Cardiac muscle cell (in vitro differentiated cells and primary cell): ENCODE results near the gene GALK1. TPM values are rescaled to one million over a fixed set of nuclear protein-coding genes. Genes with fewer than 3 reads are reported as not detected.

Experiments used
- DNase-seq, 2 donors: peaks; one replicate each; pipeline versions ENCODE4 v3.0.0 to v3.0.0-alpha.2; 2010 to 2017; ENCODE audit warnings: low read depth in 1 of 2, low spot score in 1 of 2
- H3K27ac ChIP-seq: fragments of 200-600 bp; sonication (generic); 2 replicates; pipeline ENCODE4 v1.5.1; 2016
- H3K27me3 ChIP-seq: fragments of 200-600 bp; sonication (generic); 2 replicates; pipeline ENCODE4 v1.6.0; 2016; ENCODE audit warnings: control low read depth
- H3K36me3 ChIP-seq: fragments of 200-600 bp; sonication (generic); 2 replicates; pipeline ENCODE4 v1.5.1; 2016; ENCODE audit warnings: control low read depth
- H3K4me1 ChIP-seq: fragments of 200-600 bp; sonication (generic); 2 replicates; pipeline ENCODE4 v1.8.1; 2017; ENCODE audit warnings: low read depth, mild to moderate bottlenecking, mixed run types
- H3K4me3 ChIP-seq: fragments of 200-600 bp; sonication (generic); 2 replicates; pipeline ENCODE4 v1.5.1; 2016; ENCODE audit warnings: mild to moderate bottlenecking
- H3K9me3 ChIP-seq: fragments of 200-600 bp; sonication (generic); 2 replicates; pipeline ENCODE4 v1.5.1; 2017; ENCODE audit warnings: low read depth, mild to moderate bottlenecking, control low read depth
- polyA plus RNA-seq: library from polyadenylated mRNA; unstranded; fragments of >200 nt; fragmentation: Nextera tagmentation; extraction: Ambion mirVana; gene quantifications from 2 replicates; pipeline ENCODE4 v1.2.1, GENCODE V29; 2016
- total RNA-seq: library from RNA; depleted of rRNA; stranded (reverse); fragments of >200 nt; gene quantifications from 2 replicates; pipeline ENCODE4 v1.2.3, GENCODE V29; 2016
- TF ChIP-seq, protein P1 (sequence below): IDR thresholded peaks from 2 replicates; pipeline ENCODE4 v1.5.1; 2012; ENCODE audit warnings: low read depth, mild to moderate bottlenecking, low read length

Gene GALK1
- total and polyA plus RNA-seq, 2 experiments from 2014 or later = 42.4 to 54.0 TPM

DNA sequence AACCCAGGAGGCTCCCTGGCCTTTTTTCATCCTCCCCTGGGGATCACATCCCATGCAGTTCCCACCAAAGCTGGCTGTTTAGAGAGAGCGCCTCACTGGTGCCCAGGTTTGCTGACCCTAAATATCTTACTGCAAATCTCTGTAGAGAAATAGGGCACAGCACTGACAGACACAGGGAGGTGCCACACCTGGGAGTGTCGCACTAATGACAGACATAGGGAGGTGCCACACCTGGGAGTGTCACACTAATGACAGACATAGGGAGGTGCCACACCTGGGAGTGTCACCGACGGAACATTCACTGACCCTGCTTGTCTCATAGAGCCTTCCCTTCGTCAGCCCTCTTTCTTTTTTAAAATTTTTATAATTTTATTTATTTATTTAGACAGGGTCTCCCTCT lies 45.2 kb upstream of the GALK1 start:
- no peak for DNase-seq
- Histone ChIP-seq H3K36me3 (peaks cover 39% of the 10 kb centered on the region), H3K27ac (peak overlapping the region; percentile 90), H3K27me3 (no peaks in the 10 kb centered on the region), H3K4me1 (peaks cover 14% of the 10 kb centered on the region), H3K9me3 (no peaks in the 10 kb centered on the region), H3K4me3 (no peak overlapping the region)
- TF ChIP-seq, protein P1, sequence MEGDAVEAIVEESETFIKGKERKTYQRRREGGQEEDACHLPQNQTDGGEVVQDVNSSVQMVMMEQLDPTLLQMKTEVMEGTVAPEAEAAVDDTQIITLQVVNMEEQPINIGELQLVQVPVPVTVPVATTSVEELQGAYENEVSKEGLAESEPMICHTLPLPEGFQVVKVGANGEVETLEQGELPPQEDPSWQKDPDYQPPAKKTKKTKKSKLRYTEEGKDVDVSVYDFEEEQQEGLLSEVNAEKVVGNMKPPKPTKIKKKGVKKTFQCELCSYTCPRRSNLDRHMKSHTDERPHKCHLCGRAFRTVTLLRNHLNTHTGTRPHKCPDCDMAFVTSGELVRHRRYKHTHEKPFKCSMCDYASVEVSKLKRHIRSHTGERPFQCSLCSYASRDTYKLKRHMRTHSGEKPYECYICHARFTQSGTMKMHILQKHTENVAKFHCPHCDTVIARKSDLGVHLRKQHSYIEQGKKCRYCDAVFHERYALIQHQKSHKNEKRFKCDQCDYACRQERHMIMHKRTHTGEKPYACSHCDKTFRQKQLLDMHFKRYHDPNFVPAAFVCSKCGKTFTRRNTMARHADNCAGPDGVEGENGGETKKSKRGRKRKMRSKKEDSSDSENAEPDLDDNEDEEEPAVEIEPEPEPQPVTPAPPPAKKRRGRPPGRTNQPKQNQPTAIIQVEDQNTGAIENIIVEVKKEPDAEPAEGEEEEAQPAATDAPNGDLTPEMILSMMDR = no peak

DNA sequence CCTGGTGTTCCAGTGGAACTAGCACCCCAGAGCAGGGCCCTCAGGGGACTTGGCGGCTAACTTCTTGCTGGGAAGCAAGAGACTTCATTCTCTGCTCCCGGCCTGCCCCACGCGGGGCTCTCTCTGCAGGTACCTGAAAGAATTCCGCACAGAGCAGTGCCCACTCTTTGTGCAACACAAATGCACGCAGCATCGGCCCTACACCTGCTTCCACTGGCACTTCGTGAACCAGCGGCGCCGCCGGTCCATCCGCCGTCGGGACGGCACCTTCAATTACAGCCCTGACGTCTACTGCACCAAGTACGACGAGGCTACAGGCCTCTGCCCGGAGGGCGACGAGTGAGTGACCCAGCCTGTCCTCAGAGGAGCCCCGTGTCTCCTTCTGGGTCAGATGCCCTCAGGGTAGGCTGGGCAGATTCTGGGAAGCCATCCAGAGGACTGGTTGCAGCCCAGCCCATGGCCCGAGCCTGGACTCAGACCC lies 44.7 kb upstream of the GALK1 start:
- H3K4me1 ChIP-seq = peaks cover 14% of the 10 kb centered on the region
- no peak for DNase-seq
- TF ChIP-seq, protein P1 = no peak
- no peak overlapping the region for H3K4me3 ChIP-seq
- H3K36me3 ChIP-seq = peaks cover 34% of the 10 kb centered on the region
- no peaks in the 10 kb centered on the region for H3K27me3 ChIP-seq
- no peaks in the 10 kb centered on the region for H3K9me3 ChIP-seq
- peak overlapping the region; percentile 90 for H3K27ac ChIP-seq

DNA sequence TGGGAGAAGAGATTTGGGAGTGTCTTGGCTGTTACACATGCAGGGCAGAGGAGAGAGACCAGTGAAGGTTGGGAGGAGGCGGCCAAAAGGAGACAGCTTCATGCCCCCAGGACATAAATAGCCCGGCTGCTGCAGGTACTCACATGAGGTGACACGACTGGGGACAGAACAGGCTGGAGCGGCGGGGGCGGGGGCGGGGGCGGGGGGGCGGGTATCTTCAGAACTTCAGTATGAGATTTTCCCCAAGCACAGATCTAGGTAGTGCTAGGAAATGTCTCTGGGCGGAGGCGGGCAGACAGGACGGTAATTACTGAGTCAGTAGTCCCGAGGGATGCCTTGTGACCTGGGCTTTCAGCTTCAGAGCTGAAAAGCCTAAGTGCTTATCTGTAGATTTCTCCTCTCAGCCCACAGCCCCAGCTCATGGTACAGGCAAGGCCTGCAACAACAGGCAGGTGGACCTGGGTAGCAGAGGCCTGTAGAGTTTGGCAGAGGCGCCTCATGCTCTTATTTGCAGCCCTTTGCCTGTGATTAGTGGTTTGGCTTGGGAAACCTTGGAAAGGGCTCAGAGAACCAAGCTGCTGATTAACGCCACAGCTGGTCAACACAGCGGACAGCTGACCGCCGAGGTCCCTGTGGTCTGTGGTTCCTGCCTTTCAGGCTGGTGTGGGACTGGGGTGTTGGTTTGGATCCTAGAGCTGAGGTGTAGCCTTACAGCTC lies 44.1 kb upstream of the GALK1 start:
- H3K4me1 ChIP-seq = peaks cover 14% of the 10 kb centered on the region
- peak overlapping the region; percentile 90 for H3K27ac ChIP-seq
- TF ChIP-seq, protein P1 = no peak
- H3K27me3 ChIP-seq = no peaks in the 10 kb centered on the region
- peak; percentile 46 to 77 for DNase-seq
- H3K4me3 ChIP-seq = no peak overlapping the region
- H3K36me3 ChIP-seq = peaks cover 30% of the 10 kb centered on the region
- no peaks in the 10 kb centered on the region for H3K9me3 ChIP-seq

DNA sequence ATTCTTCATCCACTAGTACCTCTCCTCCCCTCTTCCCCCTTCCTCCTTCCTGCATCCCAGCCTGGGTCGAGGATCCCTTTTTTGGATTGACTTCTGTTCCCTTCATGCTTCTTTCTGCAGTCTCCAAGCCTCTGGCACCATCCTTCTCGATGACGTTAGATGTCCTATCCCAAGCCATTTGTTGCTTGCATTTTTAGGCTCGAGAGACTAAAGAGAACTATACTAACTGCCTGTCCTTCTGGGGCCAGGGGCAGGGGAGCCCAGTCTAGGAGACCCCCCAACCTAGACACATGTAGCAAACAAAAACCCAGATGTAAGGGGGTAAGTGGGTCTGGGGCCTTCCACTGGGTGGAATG lies 43.5 kb upstream of the GALK1 start:
- H3K4me3 ChIP-seq = no peak overlapping the region
- TF ChIP-seq, protein P1 = no peak
- no peaks in the 10 kb centered on the region for H3K9me3 ChIP-seq
- H3K27me3 ChIP-seq = no peaks in the 10 kb centered on the region
- peak overlapping the region; percentile 90 for H3K27ac ChIP-seq
- peaks cover 24% of the 10 kb centered on the region for H3K36me3 ChIP-seq
- H3K4me1 ChIP-seq = peaks cover 14% of the 10 kb centered on the region
- DNase-seq = no peak

DNA sequence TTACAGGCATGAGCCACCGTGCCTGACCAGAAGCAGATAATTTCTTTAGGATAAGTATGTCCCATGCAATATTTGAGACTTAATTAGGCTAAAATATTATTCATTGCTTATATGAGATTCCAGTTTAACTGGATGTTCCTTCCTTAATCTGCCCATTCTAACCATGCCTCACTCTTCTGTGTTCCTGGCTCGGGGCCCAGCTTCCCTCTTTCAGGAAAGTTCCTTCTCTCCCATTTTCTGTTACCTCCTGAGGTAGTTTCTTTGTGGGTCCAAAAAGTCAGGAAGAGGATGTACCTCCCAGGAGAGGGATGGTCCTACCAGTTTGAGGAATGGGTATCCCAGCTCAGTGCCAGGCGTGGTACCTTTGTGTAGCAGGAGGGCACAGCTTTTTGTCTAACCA lies 42.9 kb upstream of the GALK1 start:
- TF ChIP-seq, protein P1 = no peak
- Histone ChIP-seq H3K27ac (peak overlapping the region; percentile 90), H3K4me1 (peaks cover 14% of the 10 kb centered on the region), H3K36me3 (peaks cover 22% of the 10 kb centered on the region), H3K9me3 (no peaks in the 10 kb centered on the region), H3K4me3 (no peak overlapping the region), H3K27me3 (no peaks in the 10 kb centered on the region)
- no peak for DNase-seq
